ENCODE results near the gene MAPK10. TPM values are rescaled to one million over a fixed set of nuclear protein-coding genes. Genes with fewer than 3 reads are reported as not detected.

Gene MAPK10
- total and polyA plus RNA-seq, 7 experiments from 2014 or later = 0.54 TPM; not detected in 6

DNA sequence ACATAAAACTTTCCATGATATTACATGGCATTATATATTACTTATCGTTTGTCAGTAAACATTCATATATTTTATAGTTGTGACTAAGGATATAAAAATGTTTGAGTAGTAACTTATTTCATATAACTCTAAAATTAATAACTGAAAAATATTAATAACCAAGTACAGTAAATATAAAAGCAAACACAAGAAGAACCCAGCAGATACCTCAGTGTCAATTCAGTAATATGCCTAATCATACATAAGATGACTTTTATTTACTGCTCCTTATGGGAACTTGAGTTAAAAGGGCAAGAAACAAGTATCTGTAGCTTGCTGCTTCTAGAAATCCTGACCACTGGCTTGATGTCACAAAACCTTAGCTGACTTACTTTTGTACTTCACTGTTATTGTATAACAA lies 28.4 kb upstream of the MAPK10 start:
- Mint-ChIP-seq H3K36me3 (no peaks in the 10 kb centered on the region), H3K27ac (no peak overlapping the region), H3K9me3 (peaks cover 0 to 5% (median 0%) of the 10 kb centered on the region in 11 donors), H3K4me3 (no peak overlapping the region), H3K4me1 (no peaks in the 10 kb centered on the region), H3K27me3 (peaks cover 0 to 10% (median 0%) of the 10 kb centered on the region in 5 donors)
- H3K4me3 ChIP-seq (ENCODE audit: low read length) = no peak overlapping the region
- no peak overlapping the region for H3K27ac ChIP-seq (ENCODE audit: low read depth, low read length)
- intact Hi-C loops (cut with micrococcal nuclease) = no loop called here
- no peaks in the 10 kb centered on the region for H3K27me3 ChIP-seq (ENCODE audit: control insufficient read depth in 2 of 2, insufficient read depth in 2 of 2, low read length in 2 of 2)
- H3K36me3 ChIP-seq (ENCODE audit: control insufficient read depth in 2 of 3, insufficient read depth in 3 of 3, low read length in 3 of 3) = no peaks in the 10 kb centered on the region
- DNase-seq (no peak), ATAC-seq (no peak)
- ChIA-PET CTCF (no interaction called here), POLR2A (no interaction called here)
- no peaks in the 10 kb centered on the region for H3K9me3 ChIP-seq (ENCODE audit: control insufficient read depth in 2 of 3, low read length in 3 of 3)
- H3K4me1 ChIP-seq (ENCODE audit: control insufficient read depth in 2 of 2, insufficient read depth in 2 of 2, low read length in 2 of 2) = no peaks in the 10 kb centered on the region

- DNase-seq = no peak
- no peak overlapping the region for H3K4me3 ChIP-seq (ENCODE audit: low read length)
- no peak overlapping the region for H3K27ac ChIP-seq (ENCODE audit: low read depth, low read length)
- CTCF ChIA-PET = no interaction called here
- intact Hi-C loops (cut with micrococcal nuclease) = no loop called here
- no peaks in the 10 kb centered on the region for H3K36me3 ChIP-seq (ENCODE audit: control insufficient read depth in 2 of 3, insufficient read depth in 3 of 3, low read length in 3 of 3)
- no peaks in the 10 kb centered on the region for H3K4me1 Mint-ChIP-seq
- ATAC-seq = no peak
- H3K9me3 ChIP-seq (ENCODE audit: control insufficient read depth in 2 of 3, low read length in 3 of 3) = no peaks in the 10 kb centered on the region
- H3K4me1 ChIP-seq (ENCODE audit: control insufficient read depth in 2 of 2, insufficient read depth in 2 of 2, low read length in 2 of 2) = no peaks in the 10 kb centered on the region
- H3K27ac Mint-ChIP-seq = no peak overlapping the region
- no peaks in the 10 kb centered on the region for H3K36me3 Mint-ChIP-seq
- POLR2A ChIA-PET = no interaction called here
- no peaks in the 10 kb centered on the region for H3K27me3 ChIP-seq (ENCODE audit: control insufficient read depth in 2 of 2, insufficient read depth in 2 of 2, low read length in 2 of 2)
- peaks cover 0 to 10% (median 0%) of the 10 kb centered on the region in 5 donors for H3K27me3 Mint-ChIP-seq
- no peak overlapping the region for H3K4me3 Mint-ChIP-seq
- H3K9me3 Mint-ChIP-seq = peaks cover 0 to 5% (median 0%) of the 10 kb centered on the region in 11 donors
These were observed 27.1 kb upstream of the MAPK10 start for GRCh38 chr4:86386817-86387415.

GRCh38 chr4:86386201-86386600 lies 26.3 kb upstream of the MAPK10 start:
- Histone ChIP-seq H3K9me3 (ENCODE audit: control insufficient read depth in 2 of 3, low read length in 3 of 3) (no peaks in the 10 kb centered on the region), H3K4me3 (ENCODE audit: low read length) (no peak overlapping the region), H3K4me1 (ENCODE audit: control insufficient read depth in 2 of 2, insufficient read depth in 2 of 2, low read length in 2 of 2) (no peaks in the 10 kb centered on the region), H3K27me3 (ENCODE audit: control insufficient read depth in 2 of 2, insufficient read depth in 2 of 2, low read length in 2 of 2) (no peaks in the 10 kb centered on the region), H3K36me3 (ENCODE audit: control insufficient read depth in 2 of 3, insufficient read depth in 3 of 3, low read length in 3 of 3) (no peaks in the 10 kb centered on the region), H3K27ac (ENCODE audit: low read depth, low read length) (no peak overlapping the region)
- Mint-ChIP-seq H3K27ac (no peak overlapping the region), H3K9me3 (peaks cover 0 to 5% (median 0%) of the 10 kb centered on the region in 11 donors), H3K27me3 (peaks cover 0 to 10% (median 3%) of the 10 kb centered on the region in 5 donors), H3K36me3 (no peaks in the 10 kb centered on the region), H3K4me1 (no peaks in the 10 kb centered on the region), H3K4me3 (no peak overlapping the region)
- ATAC-seq (no peak), DNase-seq (no peak)
- intact Hi-C loops (cut with micrococcal nuclease) = no loop called here
- CTCF ChIA-PET = no interaction called here
- POLR2A ChIA-PET = no interaction called here

- Histone ChIP-seq H3K9me3 (ENCODE audit: control insufficient read depth in 2 of 3, low read length in 3 of 3) (no peaks in the 10 kb centered on the region), H3K4me3 (ENCODE audit: low read length) (no peak overlapping the region), H3K36me3 (ENCODE audit: control insufficient read depth in 2 of 3, insufficient read depth in 3 of 3, low read length in 3 of 3) (no peaks in the 10 kb centered on the region), H3K27me3 (ENCODE audit: control insufficient read depth in 2 of 2, insufficient read depth in 2 of 2, low read length in 2 of 2) (no peaks in the 10 kb centered on the region), H3K27ac (ENCODE audit: low read depth, low read length) (no peak overlapping the region), H3K4me1 (ENCODE audit: control insufficient read depth in 2 of 2, insufficient read depth in 2 of 2, low read length in 2 of 2) (no peaks in the 10 kb centered on the region)
- DNase-seq = no peak
- POLR2A ChIA-PET = no interaction called here
- ATAC-seq = no peak
- Mint-ChIP-seq H3K27ac (no peak overlapping the region), H3K27me3 (peaks cover 0 to 10% (median 3%) of the 10 kb centered on the region in 5 donors), H3K4me1 (no peaks in the 10 kb centered on the region), H3K4me3 (no peak overlapping the region), H3K36me3 (peaks cover 0 to 4% (median 0%) of the 10 kb centered on the region in 5 donors), H3K9me3 (peaks cover 0 to 9% (median 4%) of the 10 kb centered on the region in 11 donors)
- intact Hi-C loops (cut with micrococcal nuclease) = no loop called here
- CTCF ChIA-PET = no interaction called here
These were observed 21.6 kb upstream of the MAPK10 start for GRCh38 chr4:86381431-86381830.

- Histone ChIP-seq H3K4me1 (ENCODE audit: control insufficient read depth in 2 of 2, insufficient read depth in 2 of 2, low read length in 2 of 2) (no peaks in the 10 kb centered on the region), H3K27me3 (ENCODE audit: control insufficient read depth in 2 of 2, insufficient read depth in 2 of 2, low read length in 2 of 2) (no peaks in the 10 kb centered on the region), H3K36me3 (ENCODE audit: control insufficient read depth in 2 of 3, insufficient read depth in 3 of 3, low read length in 3 of 3) (no peaks in the 10 kb centered on the region), H3K4me3 (ENCODE audit: low read length) (no peak overlapping the region), H3K27ac (ENCODE audit: low read depth, low read length) (no peak overlapping the region), H3K9me3 (ENCODE audit: control insufficient read depth in 2 of 3, low read length in 3 of 3) (no peaks in the 10 kb centered on the region)
- peaks cover 0 to 4% (median 0%) of the 10 kb centered on the region in 5 donors for H3K36me3 Mint-ChIP-seq
- ATAC-seq (no peak), DNase-seq (no peak)
- H3K27ac Mint-ChIP-seq = no peak overlapping the region
- no peak overlapping the region for H3K4me3 Mint-ChIP-seq
- peaks cover 0 to 8% (median 1%) of the 10 kb centered on the region in 11 donors for H3K9me3 Mint-ChIP-seq
- no peaks in the 10 kb centered on the region for H3K4me1 Mint-ChIP-seq
- intact Hi-C loops (cut with micrococcal nuclease) = no loop called here
- POLR2A ChIA-PET = no interaction called here
- CTCF ChIA-PET = no interaction called here
- peaks cover 0 to 10% (median 3%) of the 10 kb centered on the region in 5 donors for H3K27me3 Mint-ChIP-seq
These were observed 20.4 kb upstream of the MAPK10 start for GRCh38 chr4:86380181-86380724.

DNA sequence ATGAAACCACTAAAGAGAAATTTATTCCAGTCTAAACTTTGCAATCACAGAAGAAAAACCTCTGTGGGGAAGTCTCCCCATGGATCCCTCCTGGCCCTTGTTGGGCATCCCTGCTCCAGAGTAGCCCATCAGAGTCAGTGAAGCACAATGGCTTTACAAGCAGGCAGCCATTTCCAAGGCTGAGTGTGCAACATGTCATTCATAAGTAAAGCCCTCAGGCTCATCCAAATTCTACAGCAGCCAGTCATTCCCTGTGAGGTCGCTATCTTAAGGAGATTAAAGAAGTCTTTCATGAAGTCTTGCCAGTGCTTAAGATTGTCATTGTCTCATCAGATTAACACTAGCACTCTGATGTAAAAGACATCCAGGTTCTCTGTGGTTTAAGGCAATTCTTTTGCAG lies 17.0 kb upstream of the MAPK10 start:
- no peaks in the 10 kb centered on the region for H3K4me1 Mint-ChIP-seq
- POLR2A ChIA-PET = no interaction called here
- peaks cover 0 to 3% (median 0%) of the 10 kb centered on the region in 5 donors for H3K27me3 Mint-ChIP-seq
- Histone ChIP-seq H3K27me3 (ENCODE audit: control insufficient read depth in 2 of 2, insufficient read depth in 2 of 2, low read length in 2 of 2) (no peaks in the 10 kb centered on the region), H3K36me3 (ENCODE audit: control insufficient read depth in 2 of 3, insufficient read depth in 3 of 3, low read length in 3 of 3) (no peaks in the 10 kb centered on the region), H3K9me3 (ENCODE audit: control insufficient read depth in 2 of 3, low read length in 3 of 3) (no peaks in the 10 kb centered on the region), H3K4me1 (ENCODE audit: control insufficient read depth in 2 of 2, insufficient read depth in 2 of 2, low read length in 2 of 2) (no peaks in the 10 kb centered on the region), H3K27ac (ENCODE audit: low read depth, low read length) (no peak overlapping the region), H3K4me3 (ENCODE audit: low read length) (no peak overlapping the region)
- H3K36me3 Mint-ChIP-seq = peaks cover 0 to 4% (median 0%) of the 10 kb centered on the region in 5 donors
- no peak overlapping the region for H3K4me3 Mint-ChIP-seq
- peaks cover 3 to 13% (median 8%) of the 10 kb centered on the region in 11 donors for H3K9me3 Mint-ChIP-seq
- ATAC-seq (no peak), DNase-seq (no peak)
- CTCF ChIA-PET = no interaction called here
- intact Hi-C loops (cut with micrococcal nuclease) = no loop called here
- H3K27ac Mint-ChIP-seq = no peak overlapping the region

DNA sequence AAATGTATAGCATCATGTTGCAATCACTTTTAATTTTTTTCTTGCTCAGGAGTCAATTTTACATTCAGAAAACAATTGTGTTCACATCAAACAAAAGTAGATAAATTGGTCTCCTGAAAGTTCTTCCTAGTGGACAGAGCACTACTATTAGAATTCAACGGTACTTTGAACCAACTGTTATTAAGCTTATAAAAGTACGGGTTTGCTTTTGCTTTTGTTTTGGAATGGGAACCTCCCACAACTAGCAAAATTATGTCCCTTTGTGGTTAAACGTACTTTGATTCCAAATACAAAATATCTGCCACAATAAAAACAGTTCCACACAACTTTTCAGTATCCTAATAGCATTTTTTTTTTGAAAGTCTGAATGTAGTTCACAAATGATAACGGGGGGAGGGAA lies 8.6 kb upstream of the MAPK10 start:
- POLR2A ChIA-PET = no interaction called here
- no peak overlapping the region for H3K27ac ChIP-seq (ENCODE audit: low read depth, low read length)
- no peak overlapping the region for H3K4me3 ChIP-seq (ENCODE audit: low read length)
- intact Hi-C loops (cut with micrococcal nuclease) = no loop called here
- CTCF ChIA-PET = interaction anchor here (0.7 kb wide), 1 partner anchor 102 kb away, joined by 3 read pairs; no protein-coding TSS in a partner anchor
- no peaks in the 10 kb centered on the region for H3K27me3 ChIP-seq (ENCODE audit: control insufficient read depth in 2 of 2, insufficient read depth in 2 of 2, low read length in 2 of 2)
- H3K9me3 ChIP-seq (ENCODE audit: control insufficient read depth in 2 of 3, low read length in 3 of 3) = no peaks in the 10 kb centered on the region
- H3K27me3 Mint-ChIP-seq = peaks cover 0 to 2% (median 0%) of the 10 kb centered on the region in 5 donors
- H3K36me3 Mint-ChIP-seq = no peaks in the 10 kb centered on the region
- no peaks in the 10 kb centered on the region for H3K36me3 ChIP-seq (ENCODE audit: control insufficient read depth in 2 of 3, insufficient read depth in 3 of 3, low read length in 3 of 3)
- H3K4me1 Mint-ChIP-seq = no peaks in the 10 kb centered on the region
- no peak overlapping the region for H3K27ac Mint-ChIP-seq
- H3K4me1 ChIP-seq (ENCODE audit: control insufficient read depth in 2 of 2, insufficient read depth in 2 of 2, low read length in 2 of 2) = no peaks in the 10 kb centered on the region
- no peak overlapping the region for H3K4me3 Mint-ChIP-seq
- DNase-seq (no peak), ATAC-seq (no peak)
- peaks cover 4 to 14% (median 6%) of the 10 kb centered on the region in 11 donors for H3K9me3 Mint-ChIP-seq
